Fibroblast of mammary gland (primary cell): ENCODE results near the gene SLC25A22.
A peak's percentile ranks its signal among the peaks of the same experiment; 100 is the strongest.

Experiments
- DNase-seq: peaks from one replicate; pipeline ENCODE4 v3.0.0-alpha.2; 2010; ENCODE audit warnings: low read depth
- H3K4me3 ChIP-seq: 2 replicates; pipeline ENCODE4 v1.5.1; 2011; ENCODE audit warnings: low read depth, mild to moderate bottlenecking, low read length, moderate library complexity; ENCODE audit not compliant: control insufficient read depth
- CTCF ChIP-seq: conservative IDR thresholded peaks from 2 replicates; pipeline ENCODE4 v1.5.1; 2011; ENCODE audit warnings: low read depth, low read length, inconsistent platforms; ENCODE audit not compliant: control insufficient read depth, insufficient read depth

The SLC25A22 gene

DNA sequence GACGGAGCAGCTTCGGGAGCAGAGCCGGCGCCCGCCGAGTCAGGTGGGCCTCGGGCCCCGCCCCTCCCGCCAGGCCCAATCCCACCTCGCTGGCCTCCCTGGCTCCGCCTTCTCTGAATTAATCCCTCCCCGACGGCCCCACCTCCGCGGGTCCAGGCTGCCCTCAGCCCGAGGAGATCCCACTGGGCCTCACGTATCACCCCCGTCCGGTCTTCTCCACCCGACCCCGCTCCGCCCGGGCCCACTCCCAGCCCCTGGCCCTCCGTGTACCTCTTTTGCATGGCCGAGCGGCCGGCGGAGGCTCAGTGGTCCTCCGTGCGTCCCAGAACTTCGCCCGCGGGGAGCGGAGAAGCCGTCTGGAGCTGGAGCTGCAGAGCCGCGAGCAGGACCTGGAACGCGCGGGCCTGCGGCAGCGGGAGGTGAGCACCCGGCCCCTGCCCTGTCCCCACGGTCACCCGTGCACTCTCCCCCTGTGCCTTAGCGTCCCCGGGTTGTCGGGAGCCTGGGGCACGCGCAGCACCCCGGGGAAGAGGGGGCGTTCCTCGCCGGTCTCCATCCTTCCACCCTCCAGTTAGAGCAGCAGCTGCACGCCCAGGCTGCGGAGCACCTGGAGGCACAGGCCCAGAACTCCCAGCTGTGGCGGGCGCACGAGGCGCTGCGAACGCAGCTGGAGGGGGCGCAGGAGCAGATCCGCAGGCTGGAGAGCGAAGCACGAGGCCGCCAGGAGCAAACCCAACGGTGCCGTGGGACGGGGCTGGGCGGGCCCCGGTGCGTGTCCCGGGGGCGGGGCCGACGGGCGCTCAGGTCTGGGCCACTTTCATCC is 32.4 kb upstream of the SLC25A22 start:
- no peak for TF ChIP-seq CTCF
- no peak for DNase-seq
- H3K4me3 ChIP-seq = peak overlapping the region; percentile 10

GRCh38 chr11:829847-830294 is 31.8 kb upstream of the SLC25A22 start:
- no peak for TF ChIP-seq CTCF
- DNase-seq = no peak
- H3K4me3 ChIP-seq = peak overlapping the region; percentile 16

GRCh38 chr11:829176-829846 is 31.2 kb upstream of the SLC25A22 start:
- DNase-seq = no peak
- no peak for TF ChIP-seq CTCF
- H3K4me3 ChIP-seq = no peak overlapping the region

DNA sequence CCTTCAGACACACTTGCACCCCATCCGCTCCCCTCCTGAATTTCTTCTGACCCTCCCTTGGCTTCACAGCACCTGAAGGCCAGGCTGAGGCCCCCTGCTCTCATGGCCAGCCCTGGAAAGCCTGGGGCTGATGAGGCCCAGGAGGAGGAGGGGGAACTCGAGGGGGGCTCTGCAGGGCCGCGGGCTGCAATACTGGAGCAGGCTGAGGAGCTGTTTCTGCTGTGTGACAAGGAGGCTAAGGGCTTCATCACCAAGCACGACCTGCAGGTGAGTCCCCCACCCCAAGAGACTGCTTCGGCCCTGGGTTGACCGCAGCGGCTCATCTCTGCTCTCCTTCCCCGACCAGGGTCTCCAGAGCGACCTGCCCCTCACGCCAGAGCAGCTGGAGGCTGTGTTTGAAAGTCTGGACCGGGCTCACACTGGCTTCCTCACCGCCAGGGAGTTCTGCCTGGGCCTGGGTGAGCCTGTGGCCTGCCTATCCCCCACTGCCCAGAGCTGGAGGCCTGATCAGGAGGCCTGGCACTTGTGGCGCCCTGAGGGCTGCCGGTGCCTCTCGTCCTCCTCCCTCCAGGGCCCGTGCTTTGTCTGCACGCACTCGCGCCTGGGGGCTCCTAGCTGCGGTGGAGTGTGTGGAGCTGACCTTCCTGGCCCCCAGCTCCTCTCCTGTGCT is 30.6 kb upstream of the SLC25A22 start:
- no peak for DNase-seq
- no peak for TF ChIP-seq CTCF
- no peak overlapping the region for H3K4me3 ChIP-seq

DNA sequence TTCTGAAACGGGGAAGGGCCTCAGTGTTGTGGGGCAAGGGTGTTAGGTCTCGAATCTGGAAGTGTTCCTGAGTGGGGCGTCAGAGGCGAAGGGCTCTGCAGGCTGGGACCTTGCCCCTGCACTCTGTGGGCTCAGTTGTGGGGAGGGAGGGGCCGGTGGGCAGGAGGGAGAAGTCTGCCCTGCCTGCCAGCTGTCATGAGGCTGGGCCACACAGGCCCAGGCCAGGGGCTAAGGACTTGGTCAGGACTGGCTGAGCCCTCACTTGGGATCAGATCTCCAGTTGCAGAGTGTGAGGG is 29.8 kb upstream of the SLC25A22 start, which contains the start of gene CRACR2B:
CRACR2B (plus strand) TSS at position 23 of the 296 bp plus-strand sequence. CDS start 689 bp downstream, outside the sequence.
- H3K4me3 ChIP-seq = no peak within 1 kb of the TSS
- no peak for DNase-seq
- TF ChIP-seq CTCF = no peak

DNA sequence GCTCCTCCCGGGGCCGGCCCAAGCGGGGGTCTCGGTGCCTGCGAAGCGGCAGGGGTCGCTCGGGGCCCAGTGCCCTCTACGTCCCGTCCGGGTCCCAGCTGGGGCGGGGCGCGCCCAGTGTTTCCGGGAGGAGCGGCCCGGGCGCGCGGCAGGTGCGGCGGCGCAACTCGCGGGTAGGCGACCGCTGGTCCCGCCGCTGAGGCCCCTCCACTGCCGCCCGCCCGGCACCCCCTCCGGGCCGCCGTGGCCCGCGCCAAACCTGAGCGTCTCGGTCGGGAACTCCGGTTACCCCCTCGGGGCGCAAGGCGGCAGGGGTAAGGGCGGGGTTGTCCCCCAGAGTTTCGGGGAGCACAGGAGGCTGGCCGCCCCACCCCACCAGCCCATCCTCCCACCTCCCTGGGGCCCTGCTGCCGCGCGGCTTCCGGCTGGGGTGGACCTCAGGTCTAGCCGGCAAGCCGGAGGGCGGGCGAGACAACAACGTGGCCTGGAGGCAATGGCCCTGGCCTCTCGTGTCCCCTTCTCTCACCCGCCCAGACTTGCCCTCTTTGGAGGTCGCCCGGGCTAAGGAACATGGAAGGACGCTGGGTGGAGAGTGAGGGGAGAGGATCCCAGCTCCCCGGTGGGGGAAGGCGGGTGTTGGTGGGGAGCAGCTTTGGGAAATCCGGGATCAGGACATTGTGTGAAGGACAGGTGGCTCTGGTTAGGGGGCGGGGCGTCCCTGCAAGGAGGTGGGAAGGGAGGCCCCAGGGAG is 29.2 kb upstream of the SLC25A22 start:
- DNase-seq = no peak
- H3K4me3 ChIP-seq = no peak overlapping the region
- TF ChIP-seq CTCF = no peak
